GM21423 (cell line): Measurements from ENCODE around the gene DGAT2L6.

ENCODE experiments used
- ATAC-seq: cut with Tn5 transposase; IDR thresholded peaks from one replicate; pipeline ENCODE4 v1.9.1; 2021; ENCODE audit warnings: mild to moderate bottlenecking, moderate library complexity; ENCODE audit not compliant: unreplicated experiment

The DGAT2L6 gene

GRCh38 chrX:70176938-70177533 lies at the start of gene DGAT2L6:
Gene DGAT2L6, plus strand, starts transcription at chrX:70177483. Its CDS starts 100 bp downstream, at chrX:70177583.
- peak; percentile 73 for ATAC-seq

GRCh38 chrX:70128071-70128470 lies 49.2 kb upstream of the DGAT2L6 start:
- ATAC-seq: no peak

GRCh38 chrX:70129816-70130215 lies 47.5 kb upstream of the DGAT2L6 start:
- no peak for ATAC-seq

- no peak for ATAC-seq
These were observed 45.1 kb upstream of the DGAT2L6 start for GRCh38 chrX:70132224-70132623.

GRCh38 chrX:70132877-70133302 lies 44.4 kb upstream of the DGAT2L6 start:
- ATAC-seq: no peak

- ATAC-seq: peak; percentile 82
These were observed 43.8 kb upstream of the DGAT2L6 start, which contains the start of gene IGBP1 for GRCh38 chrX:70133303-70134115. Gene IGBP1, plus strand, starts transcription at chrX:70133447. Its CDS starts 501 bp downstream, at chrX:70133948.

GRCh38 chrX:70134116-70134477 lies 43.2 kb upstream of the DGAT2L6 start:
- ATAC-seq: no peak

GRCh38 chrX:70138622-70139021 lies 38.7 kb upstream of the DGAT2L6 start:
- ATAC-seq: no peak

- no peak for ATAC-seq
These were observed 37.5 kb upstream of the DGAT2L6 start for GRCh38 chrX:70139736-70140135.

- no peak for ATAC-seq
These were observed 35.9 kb upstream of the DGAT2L6 start for GRCh38 chrX:70141373-70141772.

GRCh38 chrX:70166601-70167590 lies 10.4 kb upstream of the DGAT2L6 start:
- no peak for ATAC-seq

- ATAC-seq: no peak
These were observed 8.8 kb upstream of the DGAT2L6 start for GRCh38 chrX:70168238-70169188.

GRCh38 chrX:70169281-70169680 lies 8.0 kb upstream of the DGAT2L6 start:
- ATAC-seq: no peak

GRCh38 chrX:70171624-70172023 lies 5.7 kb upstream of the DGAT2L6 start:
- no peak for ATAC-seq

- no peak for ATAC-seq
These were observed 5.1 kb upstream of the DGAT2L6 start for GRCh38 chrX:70172221-70172620.

GRCh38 chrX:70172964-70173363 lies 4.3 kb upstream of the DGAT2L6 start:
- ATAC-seq: no peak

GRCh38 chrX:70174754-70175153 lies 2.5 kb upstream of the DGAT2L6 start:
- ATAC-seq: no peak

- ATAC-seq: no peak
These were observed 1.9 kb upstream of the DGAT2L6 start for GRCh38 chrX:70175338-70175737.

GRCh38 chrX:70183091-70183490 lies 5.8 kb downstream of the DGAT2L6 start:
- ATAC-seq: no peak

- no peak for ATAC-seq
These were observed 12.9 kb downstream of the DGAT2L6 start for GRCh38 chrX:70190225-70190624.
